Natural killer cell (primary cell): ENCODE results near the gene ABHD16A. TPM values are rescaled to one million over a fixed set of nuclear protein-coding genes. Genes with fewer than 3 reads are reported as not detected.
A peak's percentile ranks its signal among the peaks of the same experiment; 100 is the strongest.

Experiments used
- ATAC-seq, 3 donors: fragments of 150-1000 bp in 2 of 3; fragments of 200-7000 bp in 1 of 3; cut with Tn5 transposase; 1 replicate in 1 of 3; 2 replicates in 2 of 3; pipeline ENCODE4 v1.10.0; 2021; ENCODE audit warnings: mild to moderate bottlenecking in 2 of 3, moderate library complexity in 2 of 3
- DNase-seq, 2 donors: peaks; one replicate each; pipeline versions ENCODE4 v3.0.0 to v3.0.0-alpha.2; 2013 to 2021; ENCODE audit warnings: mixed read lengths in 1 of 2
- H3K27ac ChIP-seq: one replicate; pipeline ENCODE4 v1.5.1; 2013; ENCODE audit warnings: mild to moderate bottlenecking, low read length
- H3K27me3 ChIP-seq: one replicate; pipeline ENCODE4 v1.6.1; 2013; ENCODE audit warnings: low read length; ENCODE audit not compliant: control insufficient read depth, insufficient read depth
- H3K36me3 ChIP-seq: one replicate; pipeline ENCODE4 v1.6.1; 2013; ENCODE audit warnings: low read length; ENCODE audit not compliant: control insufficient read depth, insufficient read depth
- H3K4me1 ChIP-seq: one replicate; pipeline ENCODE4 v1.6.1; 2013; ENCODE audit warnings: low read length; ENCODE audit not compliant: control insufficient read depth, insufficient read depth
- H3K4me3 ChIP-seq: one replicate; pipeline ENCODE4 v1.5.1; 2013; ENCODE audit warnings: low read length
- H3K9me3 ChIP-seq: one replicate; pipeline ENCODE4 v1.6.1; 2013; ENCODE audit warnings: low read length; ENCODE audit not compliant: control insufficient read depth, insufficient read depth
- H3K27ac Mint-ChIP-seq, 2 donors: one replicate each; pipeline ENCODE4 v1.8.0; 2022; ENCODE audit warnings: mild to moderate bottlenecking in 2 of 2, mixed read lengths in 2 of 2, moderate library complexity in 1 of 2
- H3K27me3 Mint-ChIP-seq, 2 donors: one replicate each; pipeline ENCODE4 v1.8.0; 2022; ENCODE audit warnings: low read depth in 2 of 2, mixed read lengths in 2 of 2
- H3K36me3 Mint-ChIP-seq: one replicate; pipeline ENCODE4 v1.8.0; 2022; ENCODE audit warnings: mixed read lengths
- H3K4me1 Mint-ChIP-seq, 2 donors: one replicate each; pipeline ENCODE4 v1.8.0; 2022; ENCODE audit warnings: mixed read lengths in 2 of 2
- H3K4me3 Mint-ChIP-seq: one replicate; pipeline ENCODE4 v1.8.0; 2022; ENCODE audit warnings: mild to moderate bottlenecking, moderate library complexity, mixed read lengths
- H3K9me3 Mint-ChIP-seq, 2 donors: one replicate each; pipeline ENCODE4 v1.8.0; 2022; ENCODE audit warnings: mixed read lengths in 2 of 2
- WGBS: methylation state at CpG from one replicate; pipeline ENCODE4 v1.1.7; 2013; ENCODE audit warnings: missing lambda C conversion rate; ENCODE audit not compliant: insufficient coverage; 5-methylcytosine and 5-hydroxymethylcytosine counted together
- intact Hi-C: fragments of 100-400 bp; cut with micrococcal nuclease; formaldehyde crosslinking; loops from one replicate; pipeline ENCODE4 v1.14.2; 2022
- total RNA-seq, 4 donors: library from RNA; stranded (reverse); fragments of 120-200 nt in 1 of 4; gene quantifications; one replicate each; pipeline versions ENCODE4 v1.2.3 to v1.2.4, GENCODE V29; 2013 to 2022
- TF ChIP-seq, protein P1 (sequence below): fragments of 200-600 bp; IDR thresholded peaks from one replicate; pipeline ENCODE4 v1.8.0; 2022; ENCODE audit warnings: antibody characterized with exemption

The ABHD16A gene
- total RNA-seq, 3 donors from 2014 or later (not counting 1 experiment from before 2014, with no cell fraction given), result 92.0 to 97.6 (median 94.2) TPM

DNA sequence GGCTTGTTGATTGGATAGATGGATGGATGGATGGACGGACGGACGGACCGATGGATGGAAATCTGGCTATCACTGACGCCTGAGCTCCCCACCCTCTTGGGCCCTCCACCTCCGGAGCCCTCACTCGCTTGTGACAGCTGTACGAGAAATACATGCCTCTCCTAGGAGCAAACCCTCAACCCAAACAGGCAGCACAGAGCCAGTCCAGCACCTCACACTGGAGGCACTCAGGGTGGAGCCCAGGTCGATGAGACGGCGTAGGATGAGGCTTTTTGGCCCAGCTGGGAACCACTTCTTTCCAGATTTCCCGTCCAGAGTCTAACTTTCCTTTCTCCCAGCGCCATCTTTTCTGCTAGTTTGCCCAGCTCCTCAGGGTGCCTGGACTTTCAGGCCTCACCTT is 19.5 kb downstream of the ABHD16A start:
- no peaks in the 10 kb centered on the region for H3K27me3 Mint-ChIP-seq
- ATAC-seq (no peak), DNase-seq (no peak)
- Histone ChIP-seq H3K27me3 (no peaks in the 10 kb centered on the region), H3K36me3 (peaks cover 18% of the 10 kb centered on the region), H3K4me1 (peaks cover 30% of the 10 kb centered on the region), H3K9me3 (no peaks in the 10 kb centered on the region), H3K4me3 (no peak overlapping the region), H3K27ac (no peak overlapping the region)
- WGBS, result 96% methylated on average over 13 of the region's 13 CpGs
- no peak overlapping the region for H3K4me3 Mint-ChIP-seq
- TF ChIP-seq, protein P1, sequence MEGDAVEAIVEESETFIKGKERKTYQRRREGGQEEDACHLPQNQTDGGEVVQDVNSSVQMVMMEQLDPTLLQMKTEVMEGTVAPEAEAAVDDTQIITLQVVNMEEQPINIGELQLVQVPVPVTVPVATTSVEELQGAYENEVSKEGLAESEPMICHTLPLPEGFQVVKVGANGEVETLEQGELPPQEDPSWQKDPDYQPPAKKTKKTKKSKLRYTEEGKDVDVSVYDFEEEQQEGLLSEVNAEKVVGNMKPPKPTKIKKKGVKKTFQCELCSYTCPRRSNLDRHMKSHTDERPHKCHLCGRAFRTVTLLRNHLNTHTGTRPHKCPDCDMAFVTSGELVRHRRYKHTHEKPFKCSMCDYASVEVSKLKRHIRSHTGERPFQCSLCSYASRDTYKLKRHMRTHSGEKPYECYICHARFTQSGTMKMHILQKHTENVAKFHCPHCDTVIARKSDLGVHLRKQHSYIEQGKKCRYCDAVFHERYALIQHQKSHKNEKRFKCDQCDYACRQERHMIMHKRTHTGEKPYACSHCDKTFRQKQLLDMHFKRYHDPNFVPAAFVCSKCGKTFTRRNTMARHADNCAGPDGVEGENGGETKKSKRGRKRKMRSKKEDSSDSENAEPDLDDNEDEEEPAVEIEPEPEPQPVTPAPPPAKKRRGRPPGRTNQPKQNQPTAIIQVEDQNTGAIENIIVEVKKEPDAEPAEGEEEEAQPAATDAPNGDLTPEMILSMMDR, result no peak
- intact Hi-C loops, result loop anchor here (5.0 kb wide), 1 partner anchor 54 kb away; the partner anchor contains the start of gene CLIC1
- H3K4me1 Mint-ChIP-seq, result peaks cover 19 to 22% of the 10 kb centered on the region in 2 donors
- peak overlapping the region in 1 of 2 donors; percentile 52 for H3K27ac Mint-ChIP-seq
- no peaks in the 10 kb centered on the region for H3K9me3 Mint-ChIP-seq
- H3K36me3 Mint-ChIP-seq, result no peaks in the 10 kb centered on the region

DNA sequence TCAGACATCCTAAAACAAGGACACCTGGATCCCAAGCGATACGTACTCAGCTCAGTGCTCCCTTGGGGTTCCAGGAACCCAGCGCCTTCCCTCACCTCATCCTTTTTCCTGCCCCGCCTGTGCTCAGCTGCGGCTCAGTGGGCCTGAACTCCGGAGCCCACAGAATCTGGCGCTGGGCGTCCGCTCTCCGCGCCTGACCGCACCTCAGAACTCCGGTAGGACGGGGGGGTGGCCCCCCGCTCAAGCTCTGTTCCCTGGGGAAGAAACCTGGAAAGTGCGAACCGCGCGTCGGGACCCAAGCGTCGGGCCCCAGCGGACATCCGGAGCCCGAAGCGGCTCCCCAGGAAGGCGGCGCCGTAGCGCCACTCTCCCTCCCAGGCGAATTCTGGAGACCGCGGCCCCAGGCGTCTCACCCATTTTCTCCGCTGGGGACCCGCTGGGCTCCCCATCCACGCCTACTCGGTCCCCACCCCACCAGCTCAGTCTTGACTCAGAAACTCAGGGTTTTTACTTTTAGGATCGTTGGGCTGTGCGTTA is 21.9 kb downstream of the ABHD16A start:
- peaks cover 19 to 23% of the 10 kb centered on the region in 2 donors for H3K4me1 Mint-ChIP-seq
- H3K36me3 Mint-ChIP-seq, result no peaks in the 10 kb centered on the region
- peak; percentile 41 to 59 (median 44) for ATAC-seq

DNA sequence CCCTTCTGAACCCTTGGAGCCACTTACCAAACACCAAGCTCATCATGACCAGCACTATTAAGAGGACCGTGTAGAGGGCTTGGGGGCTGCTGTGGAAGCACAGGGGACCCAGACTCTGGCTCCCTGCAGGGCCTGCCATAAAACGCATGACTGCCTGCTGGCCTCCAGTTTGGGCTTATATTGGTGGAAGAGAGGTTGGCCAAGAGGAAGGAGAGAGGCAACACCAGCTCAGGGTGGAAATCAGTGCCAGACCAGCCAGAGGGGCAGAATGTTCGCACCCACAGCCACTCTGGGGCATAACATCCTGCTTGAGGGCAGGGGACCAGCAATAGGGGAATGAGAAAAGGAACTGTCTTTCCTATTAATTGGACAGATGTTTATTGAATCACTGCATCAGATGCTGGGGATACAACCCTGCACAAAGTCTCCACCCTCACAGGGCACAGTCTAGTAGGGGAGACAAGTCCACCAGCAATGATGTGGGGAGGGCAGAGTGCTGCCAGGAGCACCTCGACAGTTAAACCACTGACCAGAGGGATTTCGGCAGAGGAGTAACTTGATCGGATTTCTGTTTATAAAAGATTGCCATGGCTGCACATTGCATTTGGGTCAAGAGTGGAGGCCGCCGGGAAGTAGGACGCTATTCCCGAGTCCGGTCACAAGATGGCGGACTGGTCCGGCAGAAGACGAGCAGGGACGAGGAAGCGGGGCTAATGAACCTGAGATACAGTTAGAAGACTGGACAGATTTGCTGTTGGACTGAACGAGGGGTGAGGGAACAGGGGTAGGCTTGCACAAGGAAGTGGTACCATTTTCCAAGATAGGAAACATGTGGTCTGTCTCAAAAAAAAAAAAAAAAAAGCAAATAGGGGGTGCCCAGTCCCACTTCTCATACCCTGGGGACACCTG is 22.6 kb downstream of the ABHD16A start, which contains the start of gene LY6G5C:
LY6G5C (minus strand) TSS at position 842 of the 909 bp plus-strand sequence; CDS start at position 148, 694 bp downstream.
- Histone ChIP-seq H3K4me3 (peak within 1 kb of the TSS; percentile 56), H3K27ac (peak within 1 kb of the TSS; percentile 14), H3K4me1 (peaks cover 30% of the 10 kb centered on the region), H3K27me3 (no peaks in the 10 kb centered on the region), H3K36me3 (no peaks in the 10 kb centered on the region), H3K9me3 (no peaks in the 10 kb centered on the region)
- WGBS, result 11% methylated on average over 17 of the region's 17 CpGs
- DNase-seq, result peak; percentile 58 to 80
- Mint-ChIP-seq H3K4me1 (peaks cover 19 to 23% of the 10 kb centered on the region in 2 donors), H3K27me3 (peaks cover 0 to 3% of the 10 kb centered on the region in 2 donors), H3K4me3 (peak within 1 kb of the TSS; percentile 93), H3K9me3 (no peaks in the 10 kb centered on the region), H3K27ac (peak within 1 kb of the TSS; percentile 78 to 79), H3K36me3 (no peaks in the 10 kb centered on the region)
- intact Hi-C loops, result loop anchor here (1.0 to 5.0 kb wide), 2 partner anchors 57 to 150 kb away; partner anchors contain the start of gene CLIC1
- TF ChIP-seq, protein P1, result peak; percentile 64
- peak; percentile 83 to 89 (median 86) for ATAC-seq

More for the DNA sequence above, 21.9 kb downstream of the ABHD16A start:
- Histone ChIP-seq H3K9me3 (no peaks in the 10 kb centered on the region), H3K27me3 (no peaks in the 10 kb centered on the region), H3K36me3 (no peaks in the 10 kb centered on the region), H3K27ac (peak overlapping the region; percentile 14), H3K4me1 (peaks cover 30% of the 10 kb centered on the region), H3K4me3 (peak overlapping the region; percentile 56)
- peak in 1 of 2 donors; percentile 68 for DNase-seq
- Mint-ChIP-seq H3K4me3 (peak overlapping the region; percentile 93), H3K27me3 (peaks cover 0 to 3% of the 10 kb centered on the region in 2 donors), H3K9me3 (no peaks in the 10 kb centered on the region), H3K27ac (peak overlapping the region; percentile 78 to 79)
- 1% methylated on average over 40 of the region's 40 CpGs for WGBS
- TF ChIP-seq, protein P1, result peak; percentile 14
- intact Hi-C loops, result loop anchor here (5.0 kb wide), 1 partner anchor 56 kb away; the partner anchor contains the start of gene CLIC1
